HG03097 (cell line): ENCODE measurements around the gene CSF3R.
"Not testable (repeated sequence)": the region's sequence is repeated elsewhere in the genome, so short reads cannot be mapped to it uniquely, and the experiment has no call there.

Source experiments
- ATAC-seq: cut with Tn5 transposase; IDR thresholded peaks from one replicate; pipeline ENCODE4 v1.9.1; 2021; ENCODE audit not compliant: unreplicated experiment, low FRiP score

The CSF3R gene

GRCh38 chr1:36486093-36486438, 3.4 kb upstream of the CSF3R start:
- ATAC-seq: no peak

DNA sequence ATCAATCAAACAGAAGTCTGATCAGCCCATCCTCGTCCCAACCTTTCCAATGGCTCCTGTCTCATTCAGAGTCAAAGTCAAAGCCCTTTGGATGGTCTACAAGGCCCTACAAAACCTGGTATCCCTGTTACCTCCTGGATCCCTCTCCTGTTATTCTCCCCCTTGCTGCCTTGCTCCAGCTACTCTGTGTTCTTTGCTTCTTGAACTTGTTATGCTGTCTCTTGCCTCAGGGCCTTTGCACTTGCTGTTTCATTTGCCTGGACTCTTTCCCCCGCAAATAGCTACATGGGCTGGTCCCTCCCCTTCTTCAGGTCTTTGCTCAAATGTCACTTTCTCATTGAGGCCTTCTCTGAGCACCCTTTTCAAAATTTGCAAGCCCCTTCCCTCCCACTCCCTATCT, 1.4 kb upstream of the CSF3R start:
- ATAC-seq: no peak

- no peak for ATAC-seq
Observed at GRCh38 chr1:36481771-36482723, 666 bp downstream of the CSF3R start.

- no peak for ATAC-seq
Observed at GRCh38 chr1:36481091-36481490, 1.6 kb downstream of the CSF3R start.

DNA sequence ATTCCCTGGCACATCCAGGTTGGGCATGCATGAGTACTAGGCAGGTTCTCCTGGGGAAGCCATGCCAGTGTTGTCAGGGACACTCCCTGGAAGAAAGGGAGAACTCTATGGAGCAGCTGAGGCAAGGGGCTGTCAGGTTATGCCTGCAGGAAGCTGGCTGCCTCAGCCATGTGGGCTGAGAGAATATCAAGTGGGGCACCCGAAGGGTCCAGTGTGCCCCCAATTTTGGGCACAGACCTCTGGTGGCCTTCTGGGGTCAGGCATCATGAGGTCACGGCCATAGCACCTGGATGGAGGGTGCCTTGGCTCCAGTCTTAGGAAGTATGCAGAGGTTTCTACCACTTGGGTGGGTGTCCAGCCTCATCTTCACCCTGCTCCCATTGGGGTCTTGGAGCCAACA, 2.6 kb downstream of the CSF3R start:
- ATAC-seq: no peak

- ATAC-seq: no peak
Observed at GRCh38 chr1:36479505-36480051, 3.1 kb downstream of the CSF3R start.

DNA sequence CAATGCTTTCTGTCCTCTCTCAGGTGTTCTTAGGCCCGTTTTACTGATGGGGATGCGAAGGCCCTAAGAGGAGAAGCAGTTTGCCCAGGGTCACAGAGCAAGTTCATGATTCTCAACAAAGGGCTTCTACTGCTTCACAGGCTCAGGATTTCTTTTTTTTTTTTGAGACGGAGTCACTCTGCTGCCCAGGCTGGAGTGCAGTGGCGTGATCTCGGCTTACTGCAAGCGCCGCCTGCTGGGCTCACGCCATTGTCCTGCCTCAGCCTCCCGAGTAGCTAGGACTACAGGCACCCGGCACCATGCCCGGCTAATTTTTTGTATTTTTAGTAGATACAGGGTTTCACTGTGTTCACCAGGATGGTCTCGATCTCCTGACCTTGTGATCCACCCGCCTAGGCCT, 5.1 kb downstream of the CSF3R start:
- ATAC-seq: not testable (repeated sequence)

DNA sequence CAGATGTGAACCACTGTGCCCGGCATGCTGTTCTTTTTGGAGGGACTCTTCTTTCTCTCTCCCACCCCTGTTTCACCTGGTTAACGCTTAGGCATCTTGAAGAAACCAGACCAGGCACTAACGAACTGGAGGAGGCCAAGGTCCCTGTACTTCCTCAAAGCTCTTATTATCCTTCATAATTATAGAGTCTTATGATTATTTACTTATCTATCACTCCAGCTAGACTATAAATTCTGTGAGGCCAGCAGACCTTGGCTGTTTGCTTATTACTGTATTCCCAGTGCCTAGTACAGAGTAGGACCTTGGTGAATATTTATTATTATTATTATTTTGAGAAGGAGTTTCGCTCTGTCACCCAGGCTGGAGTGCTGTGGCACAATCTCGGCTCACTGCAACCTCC, 5.8 kb downstream of the CSF3R start:
- ATAC-seq: no peak

- no peak for ATAC-seq
Observed at GRCh38 chr1:36475910-36476604, 6.7 kb downstream of the CSF3R start.

GRCh38 chr1:36475341-36475740, 7.4 kb downstream of the CSF3R start:
- no peak for ATAC-seq

DNA sequence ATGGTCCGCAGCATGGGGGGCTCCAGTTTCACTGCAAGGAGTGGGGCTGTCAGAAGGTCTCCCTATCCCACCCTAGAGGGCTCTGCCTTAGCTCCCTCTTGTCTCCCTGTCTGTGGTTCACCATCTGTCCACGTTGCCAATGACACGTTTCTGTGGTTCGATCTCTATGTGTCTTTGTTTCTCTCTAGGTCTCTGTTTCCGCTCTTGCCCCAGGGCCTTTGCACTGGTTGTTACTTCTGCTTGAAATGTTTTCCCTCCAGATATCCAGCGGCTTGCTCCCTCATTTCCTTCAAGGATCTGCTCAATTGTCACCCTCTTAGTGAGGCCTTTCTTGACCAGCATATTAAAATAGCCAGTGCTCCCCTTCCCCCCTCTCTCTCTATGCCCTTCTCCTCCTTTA, 10.1 kb downstream of the CSF3R start:
- ATAC-seq: no peak

DNA sequence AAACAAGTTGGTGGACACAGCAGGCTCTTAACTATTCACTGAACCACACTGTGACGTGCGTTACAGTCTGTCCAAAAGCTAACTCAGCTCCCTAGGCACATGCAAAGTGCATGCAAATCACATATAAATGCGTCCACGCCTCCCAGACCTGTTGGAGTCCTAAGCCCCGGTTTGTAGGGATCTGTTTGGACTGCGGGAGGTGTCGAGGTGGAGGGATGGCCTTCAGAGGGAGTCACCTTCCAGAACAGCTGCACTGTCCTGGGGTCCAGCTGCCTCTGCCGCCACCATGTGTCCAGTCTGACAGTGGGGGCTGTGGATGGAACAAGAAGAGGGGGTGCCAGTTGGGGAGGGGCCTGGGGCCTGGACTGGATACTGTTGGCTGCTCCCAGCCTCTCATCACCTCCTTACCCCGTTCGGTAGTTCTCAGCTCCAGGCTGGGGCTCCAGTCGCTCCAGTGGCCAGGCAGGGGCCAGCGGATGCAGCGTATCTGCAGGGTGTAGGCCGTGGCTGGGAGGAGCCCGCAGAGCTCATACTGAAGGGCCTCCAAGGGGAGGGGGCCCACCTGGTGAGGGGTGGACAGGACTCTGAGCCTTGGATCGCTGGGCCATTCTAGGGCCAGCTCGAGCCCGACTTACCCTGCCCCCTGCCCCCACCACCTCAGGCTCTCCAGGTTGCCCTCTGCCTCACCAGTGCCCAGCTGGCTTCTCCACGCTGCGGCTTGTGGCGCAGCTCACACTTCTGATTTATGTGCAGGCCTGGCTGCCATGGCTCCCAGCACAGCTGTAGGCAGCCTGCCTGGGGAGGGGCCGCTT, 10.7 kb downstream of the CSF3R start:
- ATAC-seq: no peak

DNA sequence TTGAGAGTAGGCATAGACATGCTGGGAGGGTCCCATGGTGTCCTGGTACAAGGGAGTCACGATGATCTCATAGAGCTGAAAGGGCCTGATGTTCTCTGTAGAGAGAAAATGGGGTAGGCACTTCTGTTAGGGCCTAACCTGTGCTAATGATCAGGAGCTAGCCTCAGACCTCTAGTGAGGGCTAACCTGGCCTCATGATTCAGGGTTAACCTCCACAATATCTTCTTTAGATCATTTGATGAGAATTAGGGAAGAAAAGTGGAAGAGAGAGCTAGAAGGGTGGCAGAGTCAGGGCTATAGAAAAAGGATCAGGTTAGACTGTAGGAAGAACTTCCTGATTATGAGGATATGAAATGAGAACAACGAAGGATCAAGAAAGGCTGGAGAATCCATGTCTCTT, 13.6 kb downstream of the CSF3R start:
- ATAC-seq: no peak

DNA sequence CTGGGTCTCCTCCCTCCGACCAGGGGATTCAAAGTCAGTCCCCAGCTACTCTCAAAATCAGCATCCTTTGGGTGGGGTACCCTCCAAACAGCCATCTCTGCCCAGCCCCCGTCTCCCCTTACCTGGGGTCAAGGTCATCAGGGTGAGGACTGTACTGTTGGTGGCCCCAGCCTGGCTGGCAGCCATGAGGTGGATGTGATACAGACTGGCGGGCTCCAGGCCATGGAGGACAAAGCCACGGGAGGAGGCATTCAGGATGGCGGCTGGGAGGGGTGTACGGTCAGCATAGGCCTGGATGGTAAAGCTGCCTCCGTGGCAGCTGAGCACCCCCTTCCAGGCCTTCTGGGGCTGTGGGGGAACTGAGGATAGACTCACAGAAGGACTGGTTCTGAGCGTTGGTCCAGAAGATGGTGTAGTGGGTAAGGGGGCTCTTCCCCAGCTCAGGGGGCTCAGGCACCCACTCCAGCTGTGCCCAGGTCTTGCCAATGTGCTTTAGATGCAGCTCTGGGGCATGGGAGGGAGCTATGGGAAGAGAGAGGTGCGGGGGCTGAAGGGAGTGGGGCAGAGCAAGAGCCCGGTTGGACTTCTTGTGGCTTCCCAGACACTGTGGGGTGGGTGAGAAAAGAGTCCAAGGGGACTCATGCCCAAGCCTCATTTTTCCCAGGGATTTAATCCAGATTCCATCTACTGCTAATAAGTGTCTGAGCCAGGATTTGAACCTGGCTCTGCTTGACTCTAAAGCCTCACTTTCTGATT, 14.8 kb downstream of the CSF3R start:
- no peak for ATAC-seq

- ATAC-seq: no peak
Observed at GRCh38 chr1:36467027-36467410, 15.7 kb downstream of the CSF3R start.

- no peak for ATAC-seq
Observed at GRCh38 chr1:36466370-36467026, 16.2 kb downstream of the CSF3R start.

GRCh38 chr1:36465731-36466369, 16.9 kb downstream of the CSF3R start:
- ATAC-seq: no peak

DNA sequence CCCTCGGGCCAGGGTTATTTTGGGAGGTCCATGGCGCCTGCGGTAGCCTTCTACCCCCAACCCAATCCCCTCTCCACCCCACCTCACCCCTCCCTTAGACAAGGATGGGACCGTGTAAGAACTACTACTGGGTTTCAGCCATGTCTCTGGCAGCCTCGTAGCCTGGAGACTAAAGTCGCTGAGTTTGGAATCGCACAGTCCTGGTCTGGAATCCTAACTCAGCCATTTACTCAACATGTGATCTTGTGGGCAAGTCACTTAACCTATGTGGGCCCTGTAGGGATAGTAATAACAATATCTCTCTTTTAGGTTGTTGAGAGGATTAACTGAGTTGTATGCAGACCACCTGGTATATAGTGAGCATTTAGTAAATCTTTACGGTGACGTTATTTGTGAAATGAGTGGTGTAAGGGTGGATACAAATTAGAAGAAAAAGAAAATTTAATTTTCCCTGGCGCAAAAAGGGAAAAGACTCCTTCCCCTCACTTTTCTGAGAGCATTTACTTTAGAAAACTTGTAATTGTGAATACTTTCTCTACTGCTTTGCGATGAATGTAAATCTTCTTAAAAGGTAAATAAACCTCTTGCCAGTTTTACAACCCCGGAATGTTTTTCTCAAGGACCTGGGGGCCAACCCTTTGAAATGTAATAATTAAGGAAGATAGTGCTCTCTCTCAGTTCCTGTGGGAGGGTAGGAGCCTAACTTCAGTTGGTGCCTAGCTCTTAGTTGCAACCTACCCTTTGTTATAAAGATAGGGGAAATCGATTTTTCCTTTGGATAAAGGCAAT, 17.9 kb downstream of the CSF3R start:
- ATAC-seq: no peak
